SHP77 (cell line): ENCODE results near the gene TMEM213.

ENCODE experiments used
- DNase-seq, 2 experiments: peaks; one replicate each; lab custom pipeline; 2025; lab: John Stamatoyannopoulos, UW

TMEM213 gene

GRCh38 chr7:138876326-138876725 lies 78.5 kb downstream of the TMEM213 start:
- DNase-seq, result no peak

- DNase-seq, result no peak
Observed at GRCh38 chr7:138878051-138878450, 80.3 kb downstream of the TMEM213 start.

DNA sequence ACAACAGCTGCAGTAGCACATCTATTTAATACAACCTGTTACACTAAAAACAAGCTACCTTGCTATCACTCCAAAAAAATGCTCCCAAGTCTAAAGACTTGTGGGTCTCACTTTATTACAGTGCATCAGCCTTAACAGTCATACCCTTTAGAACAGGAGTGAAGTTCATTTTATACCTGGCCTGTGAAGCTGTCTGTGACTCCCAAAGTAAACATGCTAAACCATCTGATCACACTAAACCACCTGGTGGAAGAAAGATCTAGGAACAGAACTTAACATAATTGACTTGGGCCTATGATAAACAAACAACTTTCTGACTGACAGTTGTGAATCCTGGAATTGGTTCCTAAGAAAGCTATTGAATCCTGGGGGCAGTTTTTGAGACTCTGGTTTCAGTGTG lies 81.1 kb downstream of the TMEM213 start:
- no peak for DNase-seq

- DNase-seq, result no peak
Observed at GRCh38 chr7:138879356-138879755, 81.6 kb downstream of the TMEM213 start.

DNA sequence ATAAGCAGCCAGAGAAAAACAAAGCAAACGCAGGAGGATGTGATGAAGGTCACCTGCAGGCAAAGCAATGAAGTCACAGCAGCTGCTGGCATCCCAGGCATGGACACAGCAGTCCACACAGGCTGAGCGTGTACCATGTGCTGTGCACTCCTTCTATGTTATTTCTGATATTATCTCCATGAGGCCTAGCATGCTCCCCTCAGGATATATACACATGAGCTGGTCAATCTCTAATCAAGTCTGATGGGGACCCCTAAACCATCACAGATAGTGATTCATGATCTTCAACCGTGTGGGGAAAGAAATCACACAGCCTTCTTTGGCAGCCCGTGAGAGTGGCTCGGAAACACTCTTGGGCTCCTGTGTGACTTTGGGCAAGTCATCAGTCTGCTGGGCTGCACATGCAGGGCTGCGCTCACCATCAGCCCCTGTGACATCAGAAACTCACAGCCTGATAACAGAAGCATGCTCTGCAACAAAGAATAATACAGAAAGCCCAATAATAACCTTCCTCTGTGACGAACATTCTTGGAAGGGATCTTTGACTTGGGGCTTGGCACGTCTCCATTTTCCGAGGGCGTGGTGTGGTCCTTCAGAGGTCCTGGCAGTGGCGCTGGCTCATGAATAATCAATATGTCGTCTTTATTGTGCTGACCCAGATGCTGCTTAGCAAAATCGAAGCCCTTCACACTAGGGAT lies 83.2 kb downstream of the TMEM213 start:
- no peak for DNase-seq

DNA sequence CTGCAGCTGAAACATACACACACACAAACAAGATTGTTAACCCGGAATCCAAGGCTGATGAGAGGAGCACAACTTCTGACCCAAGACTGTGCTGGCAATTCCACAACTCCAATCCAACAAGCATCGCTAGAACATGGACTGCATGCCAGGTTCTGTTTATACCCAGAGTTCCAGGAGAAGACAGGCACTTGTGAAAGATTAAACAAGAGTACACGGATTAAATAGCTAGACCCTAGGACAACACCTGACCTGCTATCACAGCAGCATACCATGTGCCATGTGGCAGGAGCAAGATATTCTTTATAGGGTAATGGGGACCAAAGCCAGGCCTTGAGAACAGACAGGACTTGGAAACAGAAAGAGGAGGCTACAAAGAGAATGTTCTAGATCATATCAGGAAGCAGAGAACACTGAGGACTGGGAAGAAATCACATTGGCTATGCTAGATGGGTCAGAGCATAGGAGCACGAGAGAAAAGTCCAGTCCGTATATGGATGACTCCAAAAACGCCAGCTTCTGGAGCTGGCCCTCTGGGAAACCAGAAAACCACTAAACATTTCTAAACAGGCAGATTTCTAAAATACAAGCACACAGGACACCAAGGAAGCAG lies 83.9 kb downstream of the TMEM213 start:
- no peak for DNase-seq

- no peak for DNase-seq
Observed at GRCh38 chr7:138882249-138882648, 84.5 kb downstream of the TMEM213 start.

GRCh38 chr7:138885383-138886147 lies 87.8 kb downstream of the TMEM213 start:
- no peak for DNase-seq

DNA sequence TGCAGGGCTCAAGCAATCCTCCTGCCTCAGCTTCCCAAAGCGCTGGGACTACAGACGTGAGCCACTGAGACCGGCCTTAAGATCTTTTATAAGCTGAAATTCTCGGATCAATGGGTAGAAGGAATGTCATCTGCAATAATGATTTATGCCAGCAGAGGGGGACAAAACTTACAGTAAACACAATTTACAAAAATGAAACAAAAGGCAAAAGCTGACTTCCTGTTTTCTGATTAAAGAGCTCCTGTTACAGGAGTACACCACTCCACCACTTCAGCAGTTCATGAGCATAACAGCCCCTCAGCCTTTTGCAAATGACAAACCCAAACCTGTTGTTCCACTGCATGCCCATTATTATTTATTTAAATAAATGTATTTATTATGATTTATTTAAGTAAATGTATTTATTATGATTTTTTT lies 88.7 kb downstream of the TMEM213 start:
- DNase-seq, result peak; percentile 27 to 29

DNA sequence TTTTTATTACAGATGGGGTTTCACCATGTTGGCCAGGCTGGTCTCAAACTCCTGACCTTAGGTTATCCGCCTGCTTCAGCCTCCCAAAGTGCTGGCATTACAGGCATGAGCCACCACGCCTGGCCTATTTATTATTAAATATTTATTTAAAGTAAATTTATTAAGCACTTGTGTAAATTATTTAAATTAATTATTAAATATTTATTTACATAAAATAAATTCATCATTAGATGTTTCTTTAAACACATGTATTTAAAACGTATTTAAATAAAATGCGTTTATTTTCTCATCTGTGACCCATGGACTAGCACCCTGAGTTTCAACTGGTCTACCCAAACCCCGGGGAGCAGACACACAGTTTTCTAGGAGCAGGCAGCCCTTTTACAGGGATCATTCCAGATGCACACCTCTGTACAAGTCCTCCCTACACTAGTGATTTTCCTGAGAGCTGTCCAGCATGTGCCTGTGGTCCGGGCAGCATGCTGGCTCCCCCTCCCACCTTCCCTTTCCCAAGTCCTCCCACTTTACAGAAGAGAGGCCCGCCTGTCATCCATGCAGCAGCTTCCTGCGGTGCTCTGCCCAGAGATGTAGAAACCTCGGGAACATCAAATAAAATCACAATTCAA lies 89.4 kb downstream of the TMEM213 start:
- no peak for DNase-seq
